Neuronal stem cell (in vitro differentiated cells): ENCODE measurements around the gene ACTR6. TPM values are rescaled to one million over a fixed set of nuclear protein-coding genes. Genes with fewer than 3 reads are reported as not detected.

Experiments
- small RNA-seq: library from polyadenylated mRNA; stranded (forward); fragments of <200 nt; extraction: miRNeasy Mini kit (QIAGEN cat#:217004); gene quantifications from one replicate; pipeline ENCODE3, GENCODE V24; 2013; ENCODE audit not compliant: insufficient read depth

ACTR6 gene

Small RNAs within 50 kb of the gene (small RNA-seq; reads per million reads assigned to genes)
- gene MIR1827 (not detected), gene RF00019 (not detected), gene RN7SL176P (not detected)
